Measurements from ENCODE around the gene CDH5. TPM values are rescaled to one million over a fixed set of nuclear protein-coding genes. Genes with fewer than 3 reads are reported as not detected.
A peak's percentile ranks its signal among the peaks of the same experiment; 100 is the strongest.

CDH5 gene
- total RNA-seq, 1 experiment from 2014 or later: 3.6 TPM

- Histone ChIP-seq H3K36me3 (ENCODE audit: low read depth) (no peaks in the 10 kb centered on the region), H3K27me3 (ENCODE audit: insufficient read depth, low read depth) (no peaks in the 10 kb centered on the region), H4K20me1 (ENCODE audit: insufficient read depth) (no peaks in the 10 kb centered on the region), H3K4me1 (replicated peaks; ENCODE audit: insufficient read depth) (peaks cover 61% of the 10 kb centered on the region), H3K4me2 (no peak overlapping the region), H3K79me2 (ENCODE audit: low read depth) (no peaks in the 10 kb centered on the region; the same call in 1 of the 2 replicates), H3K27ac (no peak overlapping the region), H3K9me3 (ENCODE audit: insufficient read depth, low read depth) (no peaks in the 10 kb centered on the region), H2AFZ (no peak overlapping the region), H3F3A (ENCODE audit: insufficient read depth, low read depth) (peaks cover 23% of the 10 kb centered on the region), H3K9me2 (ENCODE audit: insufficient read depth) (no peaks in the 10 kb centered on the region), H3K4me3 (no peak overlapping the region)
- no TSS peak for BruUV-seq (replicated peaks)
- DNase-seq: no peak
- TF ChIP-seq CTCF (conservative IDR thresholded peaks at IDR 0.05) (no peak), EZH2 (IDR thresholded peaks at IDR 0.05; ENCODE audit: low read depth) (no peak)
- intact Hi-C loops (cut with micrococcal nuclease; ENCODE audit: unreplicated experiment): no loop called here
- POLR2A ChIA-PET (ENCODE audit: unreplicated experiment): interaction anchor here (0.5 kb wide), 1 partner anchor 33 kb away, joined by 4 read pairs; no protein-coding TSS in a partner anchor
- CTCF ChIA-PET: no interaction called here
Observed at GRCh38 chr16:66360624-66361324, 5.7 kb upstream of the CDH5 start.

- Histone ChIP-seq H3K4me3 (no peak overlapping the region), H3K9me2 (ENCODE audit: insufficient read depth) (no peaks in the 10 kb centered on the region), H3K27ac (no peak overlapping the region), H3K4me2 (no peak overlapping the region), H3K9me3 (ENCODE audit: insufficient read depth, low read depth) (no peaks in the 10 kb centered on the region), H3K27me3 (ENCODE audit: insufficient read depth, low read depth) (no peaks in the 10 kb centered on the region), H3K79me2 (ENCODE audit: low read depth) (no peaks in the 10 kb centered on the region; the same call in 1 of the 2 replicates), H4K20me1 (ENCODE audit: insufficient read depth) (no peaks in the 10 kb centered on the region), H3K4me1 (replicated peaks; ENCODE audit: insufficient read depth) (peaks cover 68% of the 10 kb centered on the region), H3F3A (ENCODE audit: insufficient read depth, low read depth) (peaks cover 23% of the 10 kb centered on the region), H3K36me3 (ENCODE audit: low read depth) (no peaks in the 10 kb centered on the region), H2AFZ (no peak overlapping the region)
- no TSS peak for BruUV-seq (replicated peaks)
- TF ChIP-seq EZH2 (IDR thresholded peaks at IDR 0.05; ENCODE audit: low read depth) (no peak), CTCF (conservative IDR thresholded peaks at IDR 0.05) (no peak)
- no peak for DNase-seq
- intact Hi-C loops (cut with micrococcal nuclease; ENCODE audit: unreplicated experiment): no loop called here
- POLR2A ChIA-PET (ENCODE audit: unreplicated experiment): no interaction called here
- CTCF ChIA-PET: no interaction called here
Observed at GRCh38 chr16:66361604-66362135, 4.8 kb upstream of the CDH5 start.

GRCh38 chr16:66363211-66363777, 3.2 kb upstream of the CDH5 start:
- Histone ChIP-seq H4K20me1 (ENCODE audit: insufficient read depth) (no peaks in the 10 kb centered on the region), H3K27ac (peak overlapping the region; percentile 77; the same call in 1 of the 2 replicates), H3F3A (ENCODE audit: insufficient read depth, low read depth) (peaks cover 25% of the 10 kb centered on the region), H3K27me3 (ENCODE audit: insufficient read depth, low read depth) (no peaks in the 10 kb centered on the region), H3K4me2 (peak overlapping the region; percentile 71), H3K79me2 (ENCODE audit: low read depth) (no peaks in the 10 kb centered on the region; the same call in 1 of the 2 replicates), H3K4me1 (replicated peaks; ENCODE audit: insufficient read depth) (peaks cover 75% of the 10 kb centered on the region), H3K9me2 (ENCODE audit: insufficient read depth) (no peaks in the 10 kb centered on the region), H2AFZ (no peak overlapping the region), H3K36me3 (ENCODE audit: low read depth) (no peaks in the 10 kb centered on the region), H3K4me3 (no peak overlapping the region), H3K9me3 (ENCODE audit: insufficient read depth, low read depth) (no peaks in the 10 kb centered on the region)
- no TSS peak for BruUV-seq (replicated peaks)
- TF ChIP-seq EZH2 (IDR thresholded peaks at IDR 0.05; ENCODE audit: low read depth) (no peak), CTCF (conservative IDR thresholded peaks at IDR 0.05) (no peak)
- DNase-seq: no peak
- CTCF ChIA-PET: no interaction called here
- intact Hi-C loops (cut with micrococcal nuclease; ENCODE audit: unreplicated experiment): no loop called here
- POLR2A ChIA-PET (ENCODE audit: unreplicated experiment): no interaction called here
